Measurements from ENCODE around the gene EML5. TPM values are rescaled to one million over a fixed set of nuclear protein-coding genes. Genes with fewer than 3 reads are reported as not detected.

EML5 gene
- total RNA-seq, 3 donors from 2014 or later (not counting 1 experiment from before 2014, with no cell fraction given) = 0.68 to 1.3 (median 1.0) TPM

DNA sequence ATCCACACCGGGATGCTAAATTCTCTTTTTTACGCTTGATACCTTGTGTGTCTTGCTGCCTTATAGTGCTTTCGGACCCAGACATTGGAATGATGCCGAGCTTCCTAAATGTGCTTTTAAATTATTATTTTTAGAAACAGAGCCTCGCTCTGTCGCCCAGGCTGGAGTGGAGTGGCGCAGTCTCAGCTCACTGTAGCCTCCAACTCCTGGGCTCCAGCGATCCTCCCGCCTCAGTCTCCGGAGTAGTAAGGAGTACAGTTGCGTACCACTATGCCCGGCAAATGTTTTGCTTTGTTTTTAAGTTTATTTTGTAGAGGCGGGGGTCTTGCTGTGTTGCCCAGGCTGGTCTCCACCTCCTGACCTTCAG, 489 bp upstream of the EML5 start:
- peak overlapping the region; percentile 60 to 76 for H3K27ac Mint-ChIP-seq

GRCh38 chr14:88791629-88792472, 902 bp downstream of the EML5 start:
- H3K4me3 ChIP-seq (ENCODE audit: low read length) = peak overlapping the region; percentile 75

More for the DNA sequence above, 489 bp upstream of the EML5 start:
- no peaks in the 10 kb centered on the region for H3K36me3 ChIP-seq (ENCODE audit: control insufficient read depth, insufficient read depth, low read length)
- TF ChIP-seq, protein P1, sequence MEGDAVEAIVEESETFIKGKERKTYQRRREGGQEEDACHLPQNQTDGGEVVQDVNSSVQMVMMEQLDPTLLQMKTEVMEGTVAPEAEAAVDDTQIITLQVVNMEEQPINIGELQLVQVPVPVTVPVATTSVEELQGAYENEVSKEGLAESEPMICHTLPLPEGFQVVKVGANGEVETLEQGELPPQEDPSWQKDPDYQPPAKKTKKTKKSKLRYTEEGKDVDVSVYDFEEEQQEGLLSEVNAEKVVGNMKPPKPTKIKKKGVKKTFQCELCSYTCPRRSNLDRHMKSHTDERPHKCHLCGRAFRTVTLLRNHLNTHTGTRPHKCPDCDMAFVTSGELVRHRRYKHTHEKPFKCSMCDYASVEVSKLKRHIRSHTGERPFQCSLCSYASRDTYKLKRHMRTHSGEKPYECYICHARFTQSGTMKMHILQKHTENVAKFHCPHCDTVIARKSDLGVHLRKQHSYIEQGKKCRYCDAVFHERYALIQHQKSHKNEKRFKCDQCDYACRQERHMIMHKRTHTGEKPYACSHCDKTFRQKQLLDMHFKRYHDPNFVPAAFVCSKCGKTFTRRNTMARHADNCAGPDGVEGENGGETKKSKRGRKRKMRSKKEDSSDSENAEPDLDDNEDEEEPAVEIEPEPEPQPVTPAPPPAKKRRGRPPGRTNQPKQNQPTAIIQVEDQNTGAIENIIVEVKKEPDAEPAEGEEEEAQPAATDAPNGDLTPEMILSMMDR (IDR thresholded peaks at IDR 0.05) = no peak
- Mint-ChIP-seq H3K4me1 (peaks cover 0 to 12% of the 10 kb centered on the region in 2 donors), H3K36me3 (no peaks in the 10 kb centered on the region), H3K4me3 (peak overlapping the region; percentile 92), H3K9me3 (no peaks in the 10 kb centered on the region), H3K27me3 (ENCODE audit: low read depth in 2 of 2) (peaks cover 10 to 13% of the 10 kb centered on the region in 2 donors)
- H3K9me3 ChIP-seq (ENCODE audit: control insufficient read depth, insufficient read depth, low read length) = no peaks in the 10 kb centered on the region
- peak overlapping the region; percentile 60 for H3K4me3 ChIP-seq (ENCODE audit: low read length)
- ATAC-seq (no peak), DNase-seq (no peak)
- intact Hi-C loops (cut with micrococcal nuclease) = no loop called here
- 62% methylated on average over 13 of the region's 13 CpGs for WGBS (ENCODE audit: insufficient coverage)
- peaks cover 14% of the 10 kb centered on the region for H3K4me1 ChIP-seq (ENCODE audit: control insufficient read depth, insufficient read depth, low read length)
- peaks cover 12% of the 10 kb centered on the region for H3K27me3 ChIP-seq (ENCODE audit: control insufficient read depth, insufficient read depth, low read length)
- no peak overlapping the region for H3K27ac ChIP-seq (ENCODE audit: low read length)

GRCh38 chr14:88791252-88791621, 1.5 kb downstream of the EML5 start:
- peaks cover 13 to 18% of the 10 kb centered on the region in 2 donors for H3K27me3 Mint-ChIP-seq (ENCODE audit: low read depth in 2 of 2)
- H3K36me3 ChIP-seq (ENCODE audit: control insufficient read depth, insufficient read depth, low read length) = no peaks in the 10 kb centered on the region
- no peaks in the 10 kb centered on the region for H3K9me3 ChIP-seq (ENCODE audit: control insufficient read depth, insufficient read depth, low read length)
- H3K4me3 ChIP-seq (ENCODE audit: low read length) = no peak overlapping the region
- ATAC-seq (no peak), DNase-seq (no peak)
- H3K27ac ChIP-seq (ENCODE audit: low read length) = no peak overlapping the region
- H3K9me3 Mint-ChIP-seq = no peaks in the 10 kb centered on the region
- H3K27ac Mint-ChIP-seq = peak overlapping the region; percentile 34 to 76
- intact Hi-C loops (cut with micrococcal nuclease) = no loop called here
- no peaks in the 10 kb centered on the region for H3K36me3 Mint-ChIP-seq
- peaks cover 0 to 12% of the 10 kb centered on the region in 2 donors for H3K4me1 Mint-ChIP-seq
- peak overlapping the region; percentile 83 for H3K4me3 Mint-ChIP-seq
- H3K4me1 ChIP-seq (ENCODE audit: control insufficient read depth, insufficient read depth, low read length) = peaks cover 14% of the 10 kb centered on the region
- 90% methylated on average over 1 of the region's 3 CpGs for WGBS (ENCODE audit: insufficient coverage)
- TF ChIP-seq, protein P1 (IDR thresholded peaks at IDR 0.05) = no peak
- H3K27me3 ChIP-seq (ENCODE audit: control insufficient read depth, insufficient read depth, low read length) = peaks cover 12% of the 10 kb centered on the region

More at GRCh38 chr14:88791629-88792472, 902 bp downstream of the EML5 start:
- peak in 1 of 2 donors; percentile 27 for DNase-seq
- Histone ChIP-seq H3K36me3 (ENCODE audit: control insufficient read depth, insufficient read depth, low read length) (no peaks in the 10 kb centered on the region), H3K4me1 (ENCODE audit: control insufficient read depth, insufficient read depth, low read length) (peaks cover 14% of the 10 kb centered on the region), H3K27ac (ENCODE audit: low read length) (peak overlapping the region; percentile 61), H3K9me3 (ENCODE audit: control insufficient read depth, insufficient read depth, low read length) (no peaks in the 10 kb centered on the region), H3K27me3 (ENCODE audit: control insufficient read depth, insufficient read depth, low read length) (peaks cover 12% of the 10 kb centered on the region)
- WGBS (ENCODE audit: insufficient coverage) = 3% methylated on average over 52 of the region's 52 CpGs
- Mint-ChIP-seq H3K36me3 (no peaks in the 10 kb centered on the region), H3K27ac (peak overlapping the region; percentile 34 to 76), H3K4me1 (peaks cover 0 to 12% of the 10 kb centered on the region in 2 donors), H3K4me3 (peak overlapping the region; percentile 83), H3K27me3 (ENCODE audit: low read depth in 2 of 2) (peaks cover 13 to 15% of the 10 kb centered on the region in 2 donors), H3K9me3 (no peaks in the 10 kb centered on the region)
- ATAC-seq = peak in 1 of 3 donors; percentile 5
- intact Hi-C loops (cut with micrococcal nuclease) = loop anchor here (1.0 kb wide), 1 partner anchor 32 kb away; the partner anchor contains the start of gene TTC8
- TF ChIP-seq, protein P1 (IDR thresholded peaks at IDR 0.05) = no peak
